ENCODE results near the gene PVR.
"Not testable (repeated sequence)": the region's sequence is repeated elsewhere in the genome, so short reads cannot be mapped to it uniquely, and the experiment has no call there.

The PVR gene

DNA sequence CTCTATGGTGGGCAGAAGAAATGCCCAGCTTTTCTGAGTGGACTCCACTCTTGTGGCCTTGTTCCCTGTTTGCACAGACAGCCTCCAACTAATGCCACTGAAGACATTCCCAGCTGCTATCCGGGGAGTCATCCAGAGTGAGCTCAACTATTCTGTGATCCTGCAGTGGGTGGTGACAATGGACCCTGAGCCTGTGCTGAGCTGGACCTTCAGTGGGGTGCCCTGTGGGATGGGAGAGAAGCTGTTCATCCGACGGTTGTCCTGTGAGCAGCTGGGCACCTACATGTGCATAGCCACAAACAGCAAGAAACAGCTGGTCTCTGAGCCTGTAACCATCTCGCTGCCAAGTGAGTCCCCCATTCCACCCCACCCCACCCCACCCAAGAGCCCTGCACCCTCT lies 20.1 kb upstream of the PVR start:
- Histone ChIP-seq H3K27ac (ENCODE audit: low read depth, low read length) (no peak overlapping the region), H3K9me3 (ENCODE audit: insufficient read depth, low read depth, low read length) (no peaks in the 10 kb centered on the region), H3K79me1 (ENCODE audit: low read length) (peaks cover 2% of the 10 kb centered on the region), H3K4me3 (ENCODE audit: low read depth, low read length) (no peak overlapping the region), H3K9ac (ENCODE audit: low read length) (no peak overlapping the region), H3K36me3 (ENCODE audit: control insufficient read depth in 1 of 2, insufficient read depth in 2 of 2, low read length in 2 of 2) (no peaks in the 10 kb centered on the region), H3K4me2 (ENCODE audit: low read length) (no peak overlapping the region), H2AK5ac (ENCODE audit: low read length) (no peak overlapping the region), H3K14ac (ENCODE audit: low read length) (no peak overlapping the region), H3K4me1 (ENCODE audit: control insufficient read depth in 1 of 2, insufficient read depth in 2 of 2, low read length in 2 of 2) (peaks cover 3 to 9% of the 10 kb centered on the region in 2 experiments), H4K8ac (ENCODE audit: low read depth, low read length) (no peak overlapping the region), H3K4ac (ENCODE audit: low read depth, low read length) (no peak overlapping the region), H2AFZ (ENCODE audit: insufficient read depth, low read length, poor library complexity) (no peak overlapping the region), H3K27me3 (ENCODE audit: insufficient read depth, low read length) (no peaks in the 10 kb centered on the region), H3K79me2 (ENCODE audit: control insufficient read depth, insufficient read depth, low read length, poor library complexity) (no peaks in the 10 kb centered on the region), H2BK120ac (ENCODE audit: insufficient read depth, low read length, poor library complexity) (no peak overlapping the region), H3K18ac (ENCODE audit: low read length) (no peak overlapping the region), H2BK5ac (ENCODE audit: low read depth, low read length, poor library complexity) (no peak overlapping the region), H3K23ac (ENCODE audit: low read length) (no peak overlapping the region), H2BK12ac (ENCODE audit: low read length) (no peak overlapping the region), H4K12ac (ENCODE audit: low read depth, low read length) (no peak overlapping the region), H4K91ac (ENCODE audit: low read depth, low read length) (no peak overlapping the region)
- no CpG with 5 or more reads among the region's 4 CpGs for WGBS (ENCODE audit: extremely low coverage, insufficient coverage, insufficient read length)
- DNase-seq: no peak

GRCh38 chr19:44624840-44625354 lies 18.8 kb upstream of the PVR start:
- Histone ChIP-seq H3K36me3 (ENCODE audit: control insufficient read depth in 1 of 2, insufficient read depth in 2 of 2, low read length in 2 of 2) (no peaks in the 10 kb centered on the region), H3K4me2 (ENCODE audit: low read length) (no peak overlapping the region), H3K27ac (ENCODE audit: low read depth, low read length) (no peak overlapping the region), H3K79me1 (ENCODE audit: low read length) (peaks cover 2% of the 10 kb centered on the region), H3K23ac (ENCODE audit: low read length) (no peak overlapping the region), H3K18ac (ENCODE audit: low read length) (no peak overlapping the region), H3K4me1 (ENCODE audit: control insufficient read depth in 1 of 2, insufficient read depth in 2 of 2, low read length in 2 of 2) (peaks cover 3 to 9% of the 10 kb centered on the region in 2 experiments), H4K12ac (ENCODE audit: low read depth, low read length) (no peak overlapping the region), H2BK12ac (ENCODE audit: low read length) (no peak overlapping the region), H2BK5ac (ENCODE audit: low read depth, low read length, poor library complexity) (no peak overlapping the region), H3K4ac (ENCODE audit: low read depth, low read length) (no peak overlapping the region), H3K14ac (ENCODE audit: low read length) (no peak overlapping the region), H2AFZ (ENCODE audit: insufficient read depth, low read length, poor library complexity) (no peak overlapping the region), H3K4me3 (ENCODE audit: low read depth, low read length) (no peak overlapping the region), H3K9ac (ENCODE audit: low read length) (no peak overlapping the region), H3K79me2 (ENCODE audit: control insufficient read depth, insufficient read depth, low read length, poor library complexity) (no peaks in the 10 kb centered on the region), H4K8ac (ENCODE audit: low read depth, low read length) (no peak overlapping the region), H2AK5ac (ENCODE audit: low read length) (no peak overlapping the region), H3K9me3 (ENCODE audit: insufficient read depth, low read depth, low read length) (peaks cover 1% of the 10 kb centered on the region), H3K27me3 (ENCODE audit: insufficient read depth, low read length) (no peaks in the 10 kb centered on the region), H4K91ac (ENCODE audit: low read depth, low read length) (no peak overlapping the region), H2BK120ac (ENCODE audit: insufficient read depth, low read length, poor library complexity) (no peak overlapping the region)
- no CpG with 5 or more reads among the region's 4 CpGs for WGBS (ENCODE audit: extremely low coverage, insufficient coverage, insufficient read length)
- no peak for DNase-seq

DNA sequence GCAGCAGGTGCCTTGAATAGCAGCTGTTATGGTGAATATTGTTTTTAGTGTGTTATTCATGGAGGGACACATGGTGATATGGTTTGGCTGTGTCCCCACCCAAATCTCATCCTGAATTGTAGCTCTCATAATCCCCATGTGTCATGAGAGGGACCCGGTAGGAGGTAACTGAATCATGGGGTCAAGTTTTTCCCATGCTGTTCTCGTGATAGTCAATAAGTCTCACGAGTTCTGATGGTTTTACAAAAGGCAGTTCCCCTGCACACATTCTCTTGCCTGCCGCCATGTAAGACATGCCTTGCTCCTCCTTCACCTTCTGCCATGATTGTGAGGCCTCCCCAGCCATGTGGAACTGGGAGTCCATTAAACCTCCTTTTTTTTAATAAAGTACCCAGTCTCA lies 18.1 kb upstream of the PVR start:
- no CpG with 5 or more reads among the region's 4 CpGs for WGBS (ENCODE audit: extremely low coverage, insufficient coverage, insufficient read length)

DNA sequence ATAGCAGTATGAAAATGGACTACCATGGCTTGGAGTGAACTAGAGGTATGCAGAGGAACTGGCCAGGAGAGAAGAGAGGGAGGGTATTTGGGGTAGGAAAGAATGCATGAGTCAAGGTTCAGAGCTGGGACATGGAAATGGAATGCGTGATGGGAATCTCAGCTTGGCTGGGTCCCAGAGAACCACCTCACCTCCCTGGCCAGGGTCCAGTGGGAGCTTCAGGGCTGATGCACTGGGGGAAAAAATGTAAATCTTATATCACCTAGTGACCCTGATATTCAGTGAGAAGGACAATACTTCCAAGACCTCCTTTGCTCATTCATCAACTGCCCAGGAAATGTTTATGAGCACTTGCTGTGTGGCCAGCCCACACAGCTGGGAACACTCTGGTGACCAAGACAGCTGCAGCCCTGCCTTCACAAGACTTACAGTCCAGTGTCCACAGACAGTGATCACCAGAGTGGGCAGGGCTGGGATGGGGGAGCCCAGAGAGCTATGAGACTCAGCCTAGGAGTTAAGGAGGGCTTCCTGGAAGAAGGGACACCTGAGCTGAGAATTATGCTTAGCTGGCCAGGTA lies 17.6 kb upstream of the PVR start:
- Histone ChIP-seq H3K79me2 (ENCODE audit: control insufficient read depth, insufficient read depth, low read length, poor library complexity) (no peaks in the 10 kb centered on the region), H3K36me3 (ENCODE audit: control insufficient read depth in 1 of 2, insufficient read depth in 2 of 2, low read length in 2 of 2) (no peaks in the 10 kb centered on the region), H3K9ac (ENCODE audit: low read length) (no peak overlapping the region), H3K4me2 (ENCODE audit: low read length) (no peak overlapping the region), H3K4me3 (ENCODE audit: low read depth, low read length) (no peak overlapping the region), H3K4me1 (ENCODE audit: control insufficient read depth in 1 of 2, insufficient read depth in 2 of 2, low read length in 2 of 2) (peaks cover 3 to 9% of the 10 kb centered on the region in 2 experiments), H3K18ac (ENCODE audit: low read length) (no peak overlapping the region), H3K27me3 (ENCODE audit: insufficient read depth, low read length) (no peaks in the 10 kb centered on the region), H4K12ac (ENCODE audit: low read depth, low read length) (no peak overlapping the region), H3K79me1 (ENCODE audit: low read length) (peaks cover 2% of the 10 kb centered on the region), H2BK5ac (ENCODE audit: low read depth, low read length, poor library complexity) (no peak overlapping the region), H2BK12ac (ENCODE audit: low read length) (no peak overlapping the region), H3K9me3 (ENCODE audit: insufficient read depth, low read depth, low read length) (peaks cover 1% of the 10 kb centered on the region), H3K27ac (ENCODE audit: low read depth, low read length) (peak overlapping the region; percentile 39), H2BK120ac (ENCODE audit: insufficient read depth, low read length, poor library complexity) (no peak overlapping the region), H4K8ac (ENCODE audit: low read depth, low read length) (no peak overlapping the region), H2AK5ac (ENCODE audit: low read length) (no peak overlapping the region), H4K91ac (ENCODE audit: low read depth, low read length) (no peak overlapping the region), H3K4ac (ENCODE audit: low read depth, low read length) (no peak overlapping the region), H3K14ac (ENCODE audit: low read length) (no peak overlapping the region), H3K23ac (ENCODE audit: low read length) (no peak overlapping the region), H2AFZ (ENCODE audit: insufficient read depth, low read length, poor library complexity) (no peak overlapping the region)
- no CpG with 5 or more reads among the region's 1 CpG for WGBS (ENCODE audit: extremely low coverage, insufficient coverage, insufficient read length)
- peak; percentile 90 to 91 for DNase-seq

More for the DNA sequence above, 18.1 kb upstream of the PVR start:
- H3K18ac ChIP-seq (ENCODE audit: low read length); H3K23ac ChIP-seq (ENCODE audit: low read length); H3K36me3 ChIP-seq (ENCODE audit: control insufficient read depth in 1 of 2, insufficient read depth in 2 of 2, low read length in 2 of 2); H2BK12ac ChIP-seq (ENCODE audit: low read length); H2AK5ac ChIP-seq (ENCODE audit: low read length); H3K4me3 ChIP-seq (ENCODE audit: low read depth, low read length); H3K9ac ChIP-seq (ENCODE audit: low read length); H3K4me1 ChIP-seq (ENCODE audit: control insufficient read depth in 1 of 2, insufficient read depth in 2 of 2, low read length in 2 of 2); H2BK5ac ChIP-seq (ENCODE audit: low read depth, low read length, poor library complexity); H3K4ac ChIP-seq (ENCODE audit: low read depth, low read length); H3K79me1 ChIP-seq (ENCODE audit: low read length); DNase-seq; H2BK120ac ChIP-seq (ENCODE audit: insufficient read depth, low read length, poor library complexity); H4K12ac ChIP-seq (ENCODE audit: low read depth, low read length); H3K4me2 ChIP-seq (ENCODE audit: low read length); H3K79me2 ChIP-seq (ENCODE audit: control insufficient read depth, insufficient read depth, low read length, poor library complexity); H3K27ac ChIP-seq (ENCODE audit: low read depth, low read length); H2AFZ ChIP-seq (ENCODE audit: insufficient read depth, low read length, poor library complexity); H3K14ac ChIP-seq (ENCODE audit: low read length); H3K9me3 ChIP-seq (ENCODE audit: insufficient read depth, low read depth, low read length); H3K27me3 ChIP-seq (ENCODE audit: insufficient read depth, low read length); H4K8ac ChIP-seq (ENCODE audit: low read depth, low read length): not testable (repeated sequence)
- peak overlapping the region; percentile 14 for H4K91ac ChIP-seq (ENCODE audit: low read depth, low read length)

Measured in trophoblast cell (in vitro differentiated cells and primary cell).